ENCODE results near the gene NDUFC1.
"Not testable (repeated sequence)": the region's sequence is repeated elsewhere in the genome, so short reads cannot be mapped to it uniquely, and the experiment has no call there.

NDUFC1 gene

GRCh38 chr4:139313414-139313813 lies 11.1 kb upstream of the NDUFC1 start:
- Mint-ChIP-seq H3K4me1 (peaks cover 47 to 77% of the 10 kb centered on the region in 2 donors), H3K4me3 (peak overlapping the region; percentile 10 to 25), H3K27ac (peak overlapping the region; percentile 62), H3K36me3 (peaks cover 16 to 41% of the 10 kb centered on the region in 2 donors)
- not testable (repeated sequence) for H3K9me3 Mint-ChIP-seq; H3K27me3 Mint-ChIP-seq; ATAC-seq (replicated peaks); DNase-seq

- Mint-ChIP-seq H3K4me3 (no peak overlapping the region), H3K9me3 (peaks cover 4 to 7% of the 10 kb centered on the region in 2 donors), H3K27ac (peak overlapping the region; percentile 47), H3K4me1 (peaks cover 47 to 80% of the 10 kb centered on the region in 2 donors), H3K36me3 (peaks cover 16 to 41% of the 10 kb centered on the region in 2 donors), H3K27me3 (no peaks in the 10 kb centered on the region)
- ATAC-seq (replicated peaks) (peak; percentile 52 to 62), DNase-seq (no peak)
Measured at GRCh38 chr4:139312552-139313332, 10.5 kb upstream of the NDUFC1 start.

DNA sequence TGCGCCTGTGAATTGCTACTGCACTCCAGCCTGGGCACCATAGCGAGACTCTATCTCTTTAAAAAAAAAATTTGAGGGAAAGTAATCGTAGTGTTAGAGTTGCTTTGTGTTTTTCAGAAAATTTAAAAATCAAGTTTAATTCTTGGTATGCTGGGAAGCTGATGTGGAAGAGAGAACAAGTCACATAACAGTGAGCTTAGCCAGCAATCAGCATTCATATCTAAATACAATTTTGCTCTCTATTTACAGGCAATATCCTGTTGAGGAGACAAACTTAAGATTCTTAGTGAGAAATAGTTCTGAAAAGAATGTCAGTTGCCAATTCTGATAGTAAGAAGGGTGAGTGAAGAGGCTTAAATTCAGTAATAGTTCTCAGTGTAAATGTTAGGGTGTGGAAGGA lies 9.6 kb upstream of the NDUFC1 start:
- Mint-ChIP-seq H3K4me1 (peaks cover 41 to 82% of the 10 kb centered on the region in 2 donors), H3K27ac (no peak overlapping the region), H3K4me3 (no peak overlapping the region), H3K9me3 (peaks cover 4 to 7% of the 10 kb centered on the region in 2 donors), H3K36me3 (peaks cover 12 to 40% of the 10 kb centered on the region in 2 donors), H3K27me3 (no peaks in the 10 kb centered on the region)
- ATAC-seq (replicated peaks) (no peak), DNase-seq (no peak)

GRCh38 chr4:139304920-139305319 lies 2.6 kb upstream of the NDUFC1 start:
- H3K9me3 Mint-ChIP-seq = no peaks in the 10 kb centered on the region
- H3K36me3 Mint-ChIP-seq = peaks cover 19 to 39% of the 10 kb centered on the region in 2 donors
- no peaks in the 10 kb centered on the region for H3K27me3 Mint-ChIP-seq
- peaks cover 21 to 50% of the 10 kb centered on the region in 2 donors for H3K4me1 Mint-ChIP-seq
- ATAC-seq (replicated peaks) (no peak), DNase-seq (no peak)
- no peak overlapping the region for H3K4me3 Mint-ChIP-seq
- peak overlapping the region; percentile 73 for H3K27ac Mint-ChIP-seq

GRCh38 chr4:139301113-139301820 lies 1.0 kb downstream of the NDUFC1 start, which contains the start of gene NAA15:
TSS of gene NAA15 (plus strand) at chr4:139301505. CDS start at chr4:139301778, 273 bp downstream.
- Mint-ChIP-seq H3K4me3 (peak within 1 kb of the TSS; percentile 98), H3K27me3 (no peaks in the 10 kb centered on the region), H3K9me3 (no peaks in the 10 kb centered on the region), H3K27ac (peak within 1 kb of the TSS; percentile 99), H3K36me3 (peaks cover 18 to 21% of the 10 kb centered on the region in 2 donors), H3K4me1 (peaks cover 11 to 23% of the 10 kb centered on the region in 2 donors)
- ATAC-seq (replicated peaks) = peak; percentile 90 to 93
- DNase-seq = peak; percentile 97

DNA sequence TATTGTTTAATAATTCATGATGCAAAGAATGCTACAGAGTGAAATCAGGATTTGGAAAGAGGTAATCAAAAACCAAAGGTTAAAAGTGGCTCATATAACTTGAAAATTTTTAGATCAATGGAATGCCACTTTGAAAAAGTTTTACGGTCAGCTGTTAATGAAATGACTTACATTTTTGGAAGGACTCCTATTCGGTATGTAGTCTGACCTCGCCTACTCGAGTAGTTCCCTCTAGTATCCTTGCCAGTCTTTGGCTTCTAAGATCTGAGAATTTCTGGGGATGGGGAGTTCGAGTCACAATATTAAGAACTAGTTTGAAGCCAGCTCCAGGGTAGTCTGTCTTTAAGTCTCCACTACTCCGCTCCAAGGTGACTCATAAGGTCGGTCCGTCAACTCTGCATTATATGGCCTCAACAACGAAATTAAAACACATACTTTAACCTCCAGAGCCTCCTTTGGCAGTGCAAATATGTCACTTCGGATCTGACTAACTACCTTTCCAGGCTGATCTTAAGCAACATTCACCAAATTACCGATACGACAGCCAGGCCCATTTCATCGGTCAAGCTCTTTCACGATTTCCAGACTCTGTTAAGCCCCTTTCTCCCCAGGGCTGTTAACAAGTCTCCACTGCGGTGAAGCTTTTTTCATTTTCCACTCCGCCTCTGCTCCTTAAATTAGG lies 1.7 kb downstream of the NDUFC1 start:
- Mint-ChIP-seq H3K36me3 (peaks cover 18 to 20% of the 10 kb centered on the region in 2 donors), H3K27me3 (no peaks in the 10 kb centered on the region), H3K9me3 (no peaks in the 10 kb centered on the region), H3K4me1 (peaks cover 10 to 27% of the 10 kb centered on the region in 2 donors), H3K4me3 (peak overlapping the region; percentile 98), H3K27ac (peak overlapping the region; percentile 99)
- no peak for DNase-seq
- peak; percentile 18 to 26 for ATAC-seq (replicated peaks)

- Mint-ChIP-seq H3K9me3 (no peaks in the 10 kb centered on the region), H3K4me1 (peaks cover 9 to 19% of the 10 kb centered on the region in 2 donors), H3K27me3 (no peaks in the 10 kb centered on the region), H3K4me3 (no peak overlapping the region), H3K27ac (no peak overlapping the region), H3K36me3 (peaks cover 9 to 18% of the 10 kb centered on the region in 2 donors)
- no peak for ATAC-seq (replicated peaks)
- no peak for DNase-seq
Measured at GRCh38 chr4:139299536-139299935, 2.7 kb downstream of the NDUFC1 start.

DNA sequence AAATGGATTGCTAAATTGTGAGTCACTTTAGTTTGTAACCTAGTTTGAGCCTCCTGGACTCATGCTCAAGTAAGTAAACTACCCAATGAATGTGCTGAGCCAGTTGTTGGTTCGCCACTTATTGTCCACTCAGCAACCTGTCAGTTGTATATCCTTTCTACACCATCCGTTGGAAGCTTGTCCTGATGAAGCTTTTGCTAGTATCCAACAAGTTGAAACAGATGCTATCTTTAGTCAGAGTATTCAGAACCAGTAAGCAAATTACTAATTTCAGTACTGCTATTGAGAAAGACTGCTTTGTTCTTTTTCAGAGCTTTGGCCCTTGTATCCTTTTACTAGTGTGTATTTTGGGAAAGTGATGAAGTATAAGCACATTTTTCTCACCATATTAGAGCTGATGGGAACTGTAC lies 5.3 kb downstream of the NDUFC1 start:
- ATAC-seq (replicated peaks) (no peak), DNase-seq (no peak)
- peaks cover 5 to 13% of the 10 kb centered on the region in 2 donors for H3K36me3 Mint-ChIP-seq
- no peak overlapping the region for H3K4me3 Mint-ChIP-seq
- H3K9me3 Mint-ChIP-seq = no peaks in the 10 kb centered on the region
- no peak overlapping the region for H3K27ac Mint-ChIP-seq
- H3K27me3 Mint-ChIP-seq = no peaks in the 10 kb centered on the region
- H3K4me1 Mint-ChIP-seq = peaks cover 5 to 18% of the 10 kb centered on the region in 2 donors

DNA sequence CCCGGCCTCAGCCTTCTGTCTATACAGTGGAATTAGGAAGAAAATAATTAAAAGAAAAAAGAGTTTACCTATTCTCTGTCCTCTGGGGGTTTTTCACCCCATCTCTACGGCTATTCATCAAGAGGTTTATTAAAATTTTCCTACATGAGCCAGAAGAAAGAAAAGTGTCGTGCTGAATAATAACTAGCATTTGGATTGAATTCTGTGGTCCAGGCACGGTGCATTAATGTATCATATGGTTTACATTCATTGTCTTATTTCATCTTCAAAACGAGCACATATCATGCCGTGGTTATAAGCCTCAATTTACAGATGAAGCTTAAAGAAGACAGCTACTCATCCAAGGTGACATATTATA lies 6.4 kb downstream of the NDUFC1 start:
- H3K36me3 Mint-ChIP-seq = peaks cover 0 to 7% of the 10 kb centered on the region in 2 donors
- H3K4me1 Mint-ChIP-seq = peaks cover 5 to 18% of the 10 kb centered on the region in 2 donors
- H3K27me3 Mint-ChIP-seq = no peaks in the 10 kb centered on the region
- no peak for DNase-seq
- H3K4me3 Mint-ChIP-seq = peak overlapping the region; percentile 95 to 99
- peak overlapping the region; percentile 100 for H3K27ac Mint-ChIP-seq
- ATAC-seq (replicated peaks) = no peak
- H3K9me3 Mint-ChIP-seq = no peaks in the 10 kb centered on the region

DNA sequence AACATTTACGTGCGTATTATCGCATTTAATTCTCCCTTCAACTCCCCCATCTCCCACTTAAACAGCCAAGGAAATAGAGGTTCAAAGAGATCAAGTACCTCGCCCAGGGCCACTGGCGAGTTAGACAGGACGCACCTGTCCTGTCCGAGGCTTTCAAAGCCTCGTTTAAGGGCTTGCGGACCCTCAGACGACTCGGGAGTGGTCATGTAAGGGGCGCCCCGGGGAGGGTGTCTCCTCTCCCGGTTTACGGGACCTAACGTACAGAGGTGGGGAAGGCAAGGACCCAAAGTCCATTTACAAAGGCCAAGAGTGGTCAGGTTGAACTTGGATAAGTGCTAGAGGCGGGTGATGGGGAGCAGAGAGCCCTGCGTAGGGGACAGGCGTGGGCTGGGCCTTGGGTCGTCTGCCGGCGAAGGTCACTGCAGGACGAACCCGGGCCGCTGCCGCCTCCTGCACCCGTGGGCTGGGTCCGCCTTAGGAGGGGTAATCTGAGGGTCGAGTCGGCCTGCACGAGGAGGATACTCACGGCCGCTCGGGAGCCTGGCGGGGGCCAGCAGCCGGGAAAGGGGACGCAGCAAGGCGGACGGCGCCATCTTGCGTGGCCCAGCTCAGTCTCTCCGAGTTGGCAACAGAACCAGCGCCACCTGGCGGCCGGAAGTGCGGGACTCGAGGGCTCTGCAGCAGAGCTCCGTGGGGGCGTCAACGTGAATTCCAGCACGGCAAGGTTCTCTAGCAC lies 6.9 kb downstream of the NDUFC1 start:
- H3K27ac Mint-ChIP-seq = peak overlapping the region; percentile 100
- H3K4me3 Mint-ChIP-seq = peak overlapping the region; percentile 95 to 99
- peak; percentile 92 for DNase-seq
- peaks cover under 1 to 7% of the 10 kb centered on the region in 2 donors for H3K36me3 Mint-ChIP-seq
- peak; percentile 94 to 95 for ATAC-seq (replicated peaks)
- H3K9me3 Mint-ChIP-seq = no peaks in the 10 kb centered on the region
- no peaks in the 10 kb centered on the region for H3K27me3 Mint-ChIP-seq
- H3K4me1 Mint-ChIP-seq = peaks cover 2 to 12% of the 10 kb centered on the region in 2 donors

DNA sequence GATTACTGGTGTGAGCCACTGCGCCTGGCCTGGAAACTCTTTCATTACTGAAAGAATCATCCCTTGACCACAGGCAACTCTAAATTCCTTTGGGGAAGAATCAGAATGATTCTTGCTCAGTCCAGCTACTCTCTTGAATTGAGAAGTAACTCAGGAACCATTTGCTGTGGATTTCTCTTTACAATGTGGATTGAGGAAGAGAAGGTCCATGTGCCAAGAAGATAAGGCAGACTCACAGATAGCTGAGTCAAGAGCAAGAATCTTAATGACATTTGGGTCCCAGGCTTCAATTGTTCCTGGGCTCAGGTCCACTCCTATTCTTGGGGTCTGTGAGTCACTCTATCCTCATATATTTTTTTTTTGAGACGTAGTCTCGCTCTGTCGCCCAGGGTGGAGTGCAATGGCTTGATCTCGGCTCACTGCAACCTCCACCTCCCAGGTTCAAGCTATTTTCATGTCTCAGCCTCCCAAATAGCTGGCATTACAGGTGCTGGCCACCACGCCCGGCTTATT lies 16.0 kb downstream of the NDUFC1 start:
- Mint-ChIP-seq H3K36me3 (peaks cover 17 to 21% of the 10 kb centered on the region in 2 donors), H3K27me3 (no peaks in the 10 kb centered on the region), H3K4me3 (no peak overlapping the region), H3K9me3 (peaks cover 4 to 6% of the 10 kb centered on the region in 2 donors), H3K4me1 (no peaks in the 10 kb centered on the region), H3K27ac (no peak overlapping the region)
- no peak for DNase-seq
- no peak for ATAC-seq (replicated peaks)

GRCh38 chr4:139282721-139283075 lies 19.6 kb downstream of the NDUFC1 start:
- peaks cover 23 to 24% of the 10 kb centered on the region in 2 donors for H3K27me3 Mint-ChIP-seq
- H3K27ac Mint-ChIP-seq = no peak overlapping the region
- ATAC-seq (replicated peaks) = no peak
- peaks cover 14% of the 10 kb centered on the region in 2 donors for H3K36me3 Mint-ChIP-seq
- peaks cover 14 to 21% of the 10 kb centered on the region in 2 donors for H3K4me1 Mint-ChIP-seq
- peaks cover 4 to 6% of the 10 kb centered on the region in 2 donors for H3K9me3 Mint-ChIP-seq
- H3K4me3 Mint-ChIP-seq = no peak overlapping the region
- DNase-seq = no peak

GRCh38 chr4:139282065-139282720 lies 20.1 kb downstream of the NDUFC1 start:
- no peak overlapping the region for H3K4me3 Mint-ChIP-seq
- H3K36me3 Mint-ChIP-seq = peaks cover 14% of the 10 kb centered on the region in 2 donors
- ATAC-seq (replicated peaks) = no peak
- H3K27ac Mint-ChIP-seq = no peak overlapping the region
- H3K27me3 Mint-ChIP-seq = peaks cover 23 to 24% of the 10 kb centered on the region in 2 donors
- no peak for DNase-seq
- H3K9me3 Mint-ChIP-seq = peaks cover 4 to 6% of the 10 kb centered on the region in 2 donors
- H3K4me1 Mint-ChIP-seq = peaks cover 14 to 21% of the 10 kb centered on the region in 2 donors

Data from stimulated activated naive B cell treated with anti-CD40 and anti-IgM and Interleukin-4, amounts not matched to agents 10 μg/mL and 1 μg/mL and 100 μg/mL, for 72 hours (primary cell).